Effector memory CD4-positive, alpha-beta T cell (primary cell): ENCODE data around the gene MAN2B2.

Experiments used
- DNase-seq, 3 donors: peaks; one replicate each; pipeline ENCODE4 v3.0.0-alpha.2; 2020
- H3K27ac ChIP-seq: 2 replicates; pipeline ENCODE4 v1.7.0; 2013; ENCODE audit warnings: mild to moderate bottlenecking, low read length, moderate library complexity; ENCODE audit not compliant: insufficient read depth, poor library complexity, severe bottlenecking
- H3K27me3 ChIP-seq: replicated peaks from 2 replicates; pipeline ENCODE4 v1.7.0; 2013; ENCODE audit warnings: mild to moderate bottlenecking, low read length; ENCODE audit not compliant: insufficient read depth, control insufficient read depth, poor library complexity, severe bottlenecking
- H3K36me3 ChIP-seq: 2 replicates; pipeline ENCODE4 v1.7.0; 2013; ENCODE audit warnings: mild to moderate bottlenecking, low read length, moderate library complexity; ENCODE audit not compliant: control insufficient read depth, insufficient read depth
- H3K4me1 ChIP-seq: 2 replicates; pipeline ENCODE4 v1.7.0; 2013; ENCODE audit warnings: low read length, mild to moderate bottlenecking; ENCODE audit not compliant: control insufficient read depth, insufficient read depth, poor library complexity, severe bottlenecking
- H3K4me3 ChIP-seq: 2 replicates; pipeline ENCODE4 v1.7.0; 2013; ENCODE audit warnings: low read length, low read depth, mild to moderate bottlenecking; ENCODE audit not compliant: insufficient read depth, poor library complexity, severe bottlenecking
- H3K9me3 ChIP-seq: 2 replicates; pipeline ENCODE4 v1.7.0; 2013; ENCODE audit warnings: mild to moderate bottlenecking, low read length, moderate library complexity; ENCODE audit not compliant: control insufficient read depth

Gene MAN2B2

DNA sequence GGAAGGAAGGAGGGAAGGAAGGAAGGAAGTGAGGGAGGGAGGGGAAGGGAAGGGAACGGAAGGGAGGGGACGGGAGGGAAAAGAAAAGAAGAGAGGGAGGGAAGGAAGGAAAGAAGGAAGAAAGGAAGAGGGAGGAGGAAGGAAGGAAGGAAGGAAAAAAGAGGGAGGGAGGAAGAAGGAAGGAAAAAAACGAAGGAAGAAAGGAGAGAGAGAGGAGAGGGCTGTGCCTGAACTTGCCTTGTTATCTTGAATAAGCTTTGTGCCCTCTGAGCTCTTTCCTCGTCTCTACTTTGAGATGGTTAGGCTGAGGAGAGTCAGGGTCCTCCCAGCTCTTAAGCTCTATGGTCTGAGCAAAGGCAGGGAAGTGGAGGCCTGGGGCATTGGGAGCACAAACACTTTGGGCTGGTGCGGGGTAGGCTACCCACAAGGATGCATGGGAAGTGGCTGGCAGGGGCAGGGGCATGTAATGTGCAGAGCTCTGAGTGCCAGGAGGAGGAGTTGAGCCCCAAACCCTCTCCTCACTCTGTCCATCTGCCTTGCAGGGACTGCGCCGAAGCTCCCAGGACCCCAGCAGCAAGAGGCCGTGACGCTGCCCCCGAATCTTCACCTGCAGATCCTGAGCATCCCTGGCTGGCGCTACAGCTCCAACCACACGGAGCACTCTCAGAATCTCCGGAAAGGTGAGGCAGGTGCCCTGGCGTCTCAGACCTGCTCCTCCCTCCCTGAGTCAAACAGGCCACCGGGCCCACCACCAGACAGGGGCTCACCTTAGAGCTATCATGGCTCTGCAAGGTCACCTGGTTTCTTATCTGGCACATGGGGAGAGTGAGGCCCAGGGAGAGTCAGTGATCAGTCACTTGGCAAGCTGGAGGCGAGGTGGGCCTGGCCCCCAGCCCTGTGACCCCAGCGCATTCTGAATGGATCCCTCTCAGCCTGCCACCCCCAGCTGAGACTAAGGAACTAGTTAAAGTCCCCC lies 39.0 kb downstream of the MAN2B2 start:
- no peaks in the 10 kb centered on the region for H3K27me3 ChIP-seq
- H3K4me1 ChIP-seq: no peaks in the 10 kb centered on the region
- H3K27ac ChIP-seq: no peak overlapping the region
- no peak for DNase-seq
- H3K9me3 ChIP-seq: no peaks in the 10 kb centered on the region
- H3K4me3 ChIP-seq: no peak overlapping the region
- peaks cover 86% of the 10 kb centered on the region for H3K36me3 ChIP-seq

DNA sequence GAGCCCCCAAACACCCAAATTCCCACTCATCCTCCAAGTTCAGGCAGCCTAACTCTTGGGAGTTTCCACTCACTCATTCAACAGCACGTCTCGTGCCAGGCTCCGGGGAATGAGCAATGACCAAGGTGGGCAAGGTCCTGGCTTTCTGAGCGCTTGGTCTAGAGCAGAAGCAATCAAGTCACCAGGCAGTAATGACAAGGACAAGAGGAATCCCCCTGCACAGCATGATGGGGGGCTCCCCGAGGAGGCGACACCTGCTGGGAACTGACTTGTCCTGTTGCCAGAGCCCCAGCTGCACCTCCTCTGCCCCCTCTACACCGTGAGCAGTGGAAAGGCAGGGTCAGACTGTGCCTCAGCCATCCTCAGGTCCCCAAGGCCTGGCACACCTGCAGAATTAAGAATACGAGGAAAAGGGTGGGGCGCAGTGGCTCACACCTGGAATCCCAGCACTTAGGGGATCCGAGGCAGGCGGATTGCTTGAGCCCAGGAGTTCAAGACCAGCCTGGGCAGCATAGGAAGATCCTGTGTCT lies 39.8 kb downstream of the MAN2B2 start:
- no peak for DNase-seq
- Histone ChIP-seq H3K4me1 (no peaks in the 10 kb centered on the region), H3K27me3 (no peaks in the 10 kb centered on the region), H3K36me3 (peaks cover 90% of the 10 kb centered on the region), H3K4me3 (no peak overlapping the region), H3K9me3 (no peaks in the 10 kb centered on the region), H3K27ac (no peak overlapping the region)

DNA sequence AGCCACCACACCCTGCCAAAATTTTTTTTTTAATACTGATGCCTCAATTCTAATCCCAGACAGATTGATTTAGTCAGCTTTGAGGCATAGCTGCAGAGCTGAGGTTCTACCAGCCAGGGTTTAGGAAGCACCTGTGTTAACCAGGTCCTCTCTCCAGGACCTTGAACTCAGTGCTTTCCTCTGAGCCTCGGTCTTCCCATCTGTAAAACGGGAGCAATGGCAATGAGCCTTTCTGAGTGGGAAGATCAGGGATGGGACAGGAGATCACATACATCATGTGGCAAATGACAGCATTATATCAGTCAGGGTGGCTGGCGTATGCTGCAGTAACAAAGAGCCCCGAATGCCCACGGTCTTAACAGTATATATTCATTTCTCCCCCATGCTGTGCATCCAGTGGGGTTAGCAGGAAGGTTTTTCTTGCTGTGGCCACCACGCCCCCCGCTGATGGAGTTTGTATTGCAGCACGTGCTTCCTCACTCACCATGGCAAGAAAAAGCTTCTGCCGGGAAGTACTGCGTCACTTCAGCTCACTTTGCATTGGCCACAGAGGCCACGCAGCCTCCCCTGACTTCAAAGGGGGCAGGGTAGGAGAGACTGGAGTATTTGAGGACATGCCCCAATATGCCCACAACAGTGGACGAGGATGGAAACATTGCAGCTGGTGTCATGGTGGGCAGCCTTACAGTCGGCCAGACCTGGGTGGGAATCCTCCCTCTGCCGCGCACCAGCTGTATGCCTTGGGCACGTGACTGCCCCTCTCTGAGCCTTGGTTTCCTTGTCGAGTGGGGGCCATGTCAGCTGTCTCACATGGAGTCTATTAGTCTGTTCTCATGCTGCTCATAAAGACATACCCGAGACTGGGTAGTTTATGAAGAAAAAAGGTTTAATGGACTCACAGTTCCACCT lies 41.4 kb downstream of the MAN2B2 start:
- Histone ChIP-seq H3K27me3 (no peaks in the 10 kb centered on the region), H3K36me3 (peaks cover 78% of the 10 kb centered on the region), H3K27ac (no peak overlapping the region), H3K4me1 (no peaks in the 10 kb centered on the region), H3K9me3 (no peaks in the 10 kb centered on the region), H3K4me3 (no peak overlapping the region)
- DNase-seq: no peak

DNA sequence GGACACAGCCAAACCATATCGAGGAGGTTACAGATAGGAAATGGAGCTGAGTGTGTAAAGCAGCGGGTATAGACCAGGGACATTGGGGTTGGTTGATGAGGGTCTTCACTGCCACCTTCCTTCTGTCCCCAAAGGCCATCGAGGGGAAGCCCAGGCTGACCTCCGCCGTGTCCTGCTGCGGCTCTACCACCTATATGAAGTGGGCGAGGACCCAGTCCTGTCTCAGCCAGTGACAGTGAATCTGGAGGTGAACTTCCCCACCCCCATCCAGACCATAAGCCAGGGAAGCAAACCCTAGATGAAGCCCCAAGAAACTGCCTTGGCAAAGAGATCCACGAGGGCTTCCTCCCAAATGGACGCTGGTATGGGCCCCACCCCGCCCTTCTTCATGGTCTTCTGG lies 42.3 kb downstream of the MAN2B2 start:
- Histone ChIP-seq H3K27me3 (no peaks in the 10 kb centered on the region), H3K4me1 (no peaks in the 10 kb centered on the region), H3K36me3 (peaks cover 71% of the 10 kb centered on the region), H3K27ac (no peak overlapping the region), H3K4me3 (no peak overlapping the region), H3K9me3 (no peaks in the 10 kb centered on the region)
- no peak for DNase-seq

DNA sequence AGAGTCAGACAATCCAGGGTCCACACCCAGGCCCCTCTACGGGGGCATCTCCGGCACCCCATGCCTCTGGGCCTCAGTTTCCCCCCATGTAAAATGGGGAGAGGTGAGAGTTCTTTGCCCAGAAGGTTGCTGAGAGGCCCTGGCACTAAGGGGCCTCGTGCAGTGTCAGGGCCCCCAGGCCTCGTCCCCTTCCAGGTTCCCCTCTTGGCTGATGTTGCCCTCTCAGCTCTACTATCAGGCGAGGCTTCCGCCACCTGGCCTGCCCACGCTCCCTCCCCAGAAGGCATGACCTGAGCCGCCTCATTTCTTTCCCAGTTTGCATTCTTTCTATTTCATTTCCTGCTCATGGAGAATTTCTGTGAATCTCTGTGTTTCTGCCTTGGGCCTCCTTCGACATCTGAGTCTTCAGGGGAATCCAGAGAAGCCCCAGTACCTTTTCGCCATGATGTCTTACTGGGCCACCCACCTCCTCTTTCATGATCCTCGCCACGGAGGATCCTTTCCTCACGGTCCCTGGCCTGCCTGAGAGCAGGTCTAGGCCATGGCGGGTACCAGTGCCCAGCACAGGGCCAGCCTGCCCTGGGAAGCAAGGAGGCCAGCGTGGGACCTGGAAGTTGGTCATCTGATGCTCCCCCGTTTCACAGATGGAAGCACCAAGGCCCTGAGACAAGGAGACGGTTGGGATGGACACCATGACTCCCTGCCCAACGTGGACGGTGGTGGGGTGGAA lies 43.6 kb downstream of the MAN2B2 start:
- H3K36me3 ChIP-seq: peaks cover 60% of the 10 kb centered on the region

DNA sequence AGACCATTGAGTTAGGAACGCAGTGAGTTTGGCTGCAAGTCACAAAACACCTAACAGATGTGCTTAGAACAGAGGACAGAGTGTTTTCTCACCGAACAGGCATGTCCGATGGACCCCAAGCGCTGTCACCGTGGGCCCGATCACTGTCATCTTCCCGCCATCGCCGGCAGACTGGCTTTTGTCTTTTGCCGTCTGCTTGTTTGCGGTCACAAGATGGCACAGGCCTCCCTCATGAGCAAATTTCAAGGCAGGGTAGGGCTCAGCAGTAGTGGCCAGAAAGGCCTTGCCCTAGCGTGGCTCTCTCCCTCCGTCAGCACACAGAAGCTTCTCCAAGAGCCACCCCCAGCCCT lies 44.1 kb downstream of the MAN2B2 start:
- peaks cover 57% of the 10 kb centered on the region for H3K36me3 ChIP-seq
- DNase-seq: no peak
- H3K4me1 ChIP-seq: no peaks in the 10 kb centered on the region
- H3K27ac ChIP-seq: no peak overlapping the region
- H3K27me3 ChIP-seq: no peaks in the 10 kb centered on the region
- no peak overlapping the region for H3K4me3 ChIP-seq
- H3K9me3 ChIP-seq: no peaks in the 10 kb centered on the region

More for the DNA sequence above, 43.6 kb downstream of the MAN2B2 start:
- no peak for DNase-seq
- no peaks in the 10 kb centered on the region for H3K9me3 ChIP-seq
- H3K4me1 ChIP-seq: no peaks in the 10 kb centered on the region
- no peak overlapping the region for H3K4me3 ChIP-seq
- H3K27me3 ChIP-seq: no peaks in the 10 kb centered on the region
- H3K27ac ChIP-seq: no peak overlapping the region

DNA sequence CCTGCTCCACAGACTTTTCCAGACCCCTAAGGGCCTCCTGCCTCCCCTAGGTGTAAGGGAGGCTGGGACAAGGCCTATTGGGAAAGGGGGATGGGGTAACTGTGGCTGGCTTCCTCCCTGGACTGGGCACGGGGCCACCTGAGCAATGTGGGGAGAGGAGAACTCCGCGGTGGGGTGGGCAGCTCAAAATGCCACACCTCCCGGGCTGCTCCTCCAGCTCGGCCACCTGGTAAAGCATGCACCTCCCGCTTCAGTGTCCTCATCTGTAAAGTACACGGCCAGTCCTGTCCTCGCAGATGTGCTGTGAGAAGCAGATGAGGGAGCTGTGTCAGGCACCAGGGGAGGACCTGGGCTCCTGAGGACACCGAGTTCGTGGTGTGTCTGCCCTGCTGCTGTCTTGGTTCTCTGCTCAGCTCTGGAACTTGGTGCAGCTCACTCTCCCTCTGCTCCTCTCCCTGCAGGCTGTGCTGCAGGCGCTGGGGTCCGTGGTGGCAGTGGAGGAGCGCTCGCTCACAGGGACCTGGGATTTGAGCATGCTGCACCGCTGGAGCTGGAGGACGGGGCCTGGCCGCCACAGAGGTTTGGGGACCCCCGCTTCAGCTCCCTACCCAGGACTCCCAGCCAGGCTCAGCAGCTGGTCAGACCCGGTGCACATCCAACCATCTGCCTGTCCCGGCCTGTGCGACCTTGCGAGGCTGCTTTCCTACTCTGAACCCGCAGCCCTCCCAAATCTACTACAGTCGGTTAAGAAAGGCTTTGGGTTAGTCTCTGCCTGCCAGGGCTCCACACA lies 44.7 kb downstream of the MAN2B2 start:
- H3K27me3 ChIP-seq: no peaks in the 10 kb centered on the region
- peaks cover 51% of the 10 kb centered on the region for H3K36me3 ChIP-seq
- H3K9me3 ChIP-seq: no peaks in the 10 kb centered on the region
- H3K27ac ChIP-seq: no peak overlapping the region
- no peaks in the 10 kb centered on the region for H3K4me1 ChIP-seq
- H3K4me3 ChIP-seq: no peak overlapping the region
- no peak for DNase-seq

DNA sequence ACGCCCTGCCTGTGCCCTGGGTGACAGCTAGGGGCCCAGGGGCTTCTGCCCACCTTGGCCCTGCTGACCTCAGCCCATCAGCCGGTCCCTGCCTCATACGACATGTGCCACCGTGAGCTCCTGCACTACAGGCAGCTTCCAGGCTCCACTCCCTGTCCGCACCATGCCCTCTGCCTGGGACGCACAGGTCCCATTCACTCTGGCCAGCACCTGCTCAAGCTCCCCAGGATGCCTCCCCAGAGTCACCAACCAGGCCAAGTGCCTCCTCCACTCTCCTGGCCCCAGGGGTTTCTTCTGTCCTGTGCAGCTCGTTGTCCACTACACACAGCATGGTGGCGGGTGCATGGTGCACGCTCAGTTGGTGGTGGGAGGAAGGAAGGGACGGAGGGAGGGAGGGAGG lies 45.3 kb downstream of the MAN2B2 start:
- no peaks in the 10 kb centered on the region for H3K27me3 ChIP-seq
- H3K36me3 ChIP-seq: peaks cover 45% of the 10 kb centered on the region
- no peaks in the 10 kb centered on the region for H3K4me1 ChIP-seq
- no peak overlapping the region for H3K27ac ChIP-seq
- no peak overlapping the region for H3K4me3 ChIP-seq
- H3K9me3 ChIP-seq: no peaks in the 10 kb centered on the region
- no peak for DNase-seq
